GM12891 (cell line): ENCODE data around the gene PSG2.
"Not testable (repeated sequence)": the region's sequence is repeated elsewhere in the genome, so short reads cannot be mapped to it uniquely, and the experiment has no call there.

ENCODE experiments used
- PAX5 ChIP-seq: IDR thresholded peaks from 2 replicates; pipeline ENCODE4 v1.6.1; 2011; ENCODE audit warnings: low read length, moderate library complexity, mild to moderate bottlenecking; ENCODE audit not compliant: insufficient read depth, severe bottlenecking
- POLR2A ChIP-seq: IDR thresholded peaks from 2 replicates; pipeline ENCODE4 v1.6.1; 2011; ENCODE audit warnings: low read depth, low read length, control low read depth
- POLR2AphosphoS5 ChIP-seq: IDR thresholded peaks from 2 replicates; pipeline ENCODE4 v1.6.1; 2011; ENCODE audit warnings: low read depth, low read length, control low read depth
- SPI1 ChIP-seq: IDR thresholded peaks from 2 replicates; pipeline ENCODE4 v1.6.1; 2011; ENCODE audit warnings: low read depth, low read length, control low read depth
- TAF1 ChIP-seq: IDR thresholded peaks from 2 replicates; pipeline ENCODE4 v1.6.1; 2011; ENCODE audit warnings: low read depth, low read length, control low read depth

- not testable (repeated sequence) for TF ChIP-seq POLR2A, SPI1, POLR2AphosphoS5, TAF1, PAX5
Measured at GRCh38 chr19:43027985-43028384, 54.5 kb downstream of the PSG2 start.
